Middle frontal gyrus (tissue), 1 donor: ENCODE data around the gene MAP1LC3B2.

ENCODE experiments used
- DNase-seq: peaks from one replicate; pipeline ENCODE4 v3.0.0-alpha.2; 2015; ENCODE audit warnings: low spot score; ENCODE audit errors: extremely low spot score

Gene MAP1LC3B2

GRCh38 chr12:116537101-116537904 lies 21.9 kb upstream of the MAP1LC3B2 start:
- no peak for DNase-seq

- DNase-seq = no peak
Observed at GRCh38 chr12:116538076-116538591, 21.0 kb upstream of the MAP1LC3B2 start.

- DNase-seq = no peak
Observed at GRCh38 chr12:116538682-116539305, 20.4 kb upstream of the MAP1LC3B2 start.

GRCh38 chr12:116539361-116539771 lies 19.8 kb upstream of the MAP1LC3B2 start:
- no peak for DNase-seq

GRCh38 chr12:116539905-116540482 lies 19.2 kb upstream of the MAP1LC3B2 start:
- DNase-seq = peak; percentile 20

- no peak for DNase-seq
Observed at GRCh38 chr12:116540622-116541152, 18.5 kb upstream of the MAP1LC3B2 start.

GRCh38 chr12:116541547-116542344 lies 17.4 kb upstream of the MAP1LC3B2 start:
- no peak for DNase-seq

GRCh38 chr12:116542345-116542956 lies 16.7 kb upstream of the MAP1LC3B2 start:
- DNase-seq = no peak

GRCh38 chr12:116544656-116545055 lies 14.5 kb upstream of the MAP1LC3B2 start:
- no peak for DNase-seq

GRCh38 chr12:116545144-116545543 lies 14.0 kb upstream of the MAP1LC3B2 start:
- DNase-seq = no peak

GRCh38 chr12:116545936-116546335 lies 13.2 kb upstream of the MAP1LC3B2 start:
- no peak for DNase-seq

- no peak for DNase-seq
Observed at GRCh38 chr12:116547955-116548501, 11.2 kb upstream of the MAP1LC3B2 start.

GRCh38 chr12:116549993-116550392 lies 9.2 kb upstream of the MAP1LC3B2 start:
- DNase-seq = no peak

- DNase-seq = no peak
Observed at GRCh38 chr12:116551151-116551550, 8.0 kb upstream of the MAP1LC3B2 start.

GRCh38 chr12:116551619-116551951 lies 7.6 kb upstream of the MAP1LC3B2 start:
- no peak for DNase-seq

- DNase-seq = peak; percentile 29
Observed at GRCh38 chr12:116551952-116552772, 7.0 kb upstream of the MAP1LC3B2 start.

- no peak for DNase-seq
Observed at GRCh38 chr12:116552773-116553373, 6.3 kb upstream of the MAP1LC3B2 start.

- no peak for DNase-seq
Observed at GRCh38 chr12:116556356-116556952, 2.7 kb upstream of the MAP1LC3B2 start.
